HG02840 (cell line): Measurements from ENCODE around the gene B4GALNT4.
"Not testable (repeated sequence)": the region's sequence is repeated elsewhere in the genome, so short reads cannot be mapped to it uniquely, and the experiment has no call there.

ENCODE experiments used
- ATAC-seq: cut with Tn5 transposase; IDR thresholded peaks from one replicate; pipeline ENCODE4 v1.9.1; 2021; ENCODE audit warnings: mild to moderate bottlenecking, moderate library complexity, moderate number of reproducible peaks; ENCODE audit not compliant: unreplicated experiment, low FRiP score

Gene B4GALNT4

DNA sequence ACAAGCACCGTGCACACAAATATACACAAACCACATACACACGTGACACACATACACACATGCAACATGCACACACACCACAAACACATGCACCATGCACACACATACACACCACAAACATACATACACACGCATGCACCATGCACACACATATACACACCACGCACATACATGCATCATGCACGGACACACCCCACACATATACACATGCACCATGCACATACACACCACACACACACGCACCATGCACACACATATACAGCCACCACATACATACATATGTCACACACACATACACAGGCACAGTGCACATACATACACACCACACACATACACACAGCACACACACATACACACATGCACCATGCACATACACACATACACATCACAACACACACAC, 12.7 kb upstream of the B4GALNT4 start:
- ATAC-seq: no peak

DNA sequence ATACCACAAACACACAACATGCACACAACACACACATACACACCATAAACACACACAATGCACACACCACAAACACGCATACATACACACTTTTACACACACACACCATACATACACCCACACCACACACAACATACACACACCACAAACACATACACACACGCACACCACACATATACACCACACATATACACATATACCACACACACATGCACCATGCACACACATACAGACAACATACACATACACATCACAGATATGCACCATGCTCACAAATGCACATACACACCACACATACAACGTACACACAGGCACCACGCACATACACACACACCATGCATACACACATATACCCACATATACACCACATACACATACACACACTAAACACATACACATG, 11.7 kb upstream of the B4GALNT4 start:
- ATAC-seq: no peak

DNA sequence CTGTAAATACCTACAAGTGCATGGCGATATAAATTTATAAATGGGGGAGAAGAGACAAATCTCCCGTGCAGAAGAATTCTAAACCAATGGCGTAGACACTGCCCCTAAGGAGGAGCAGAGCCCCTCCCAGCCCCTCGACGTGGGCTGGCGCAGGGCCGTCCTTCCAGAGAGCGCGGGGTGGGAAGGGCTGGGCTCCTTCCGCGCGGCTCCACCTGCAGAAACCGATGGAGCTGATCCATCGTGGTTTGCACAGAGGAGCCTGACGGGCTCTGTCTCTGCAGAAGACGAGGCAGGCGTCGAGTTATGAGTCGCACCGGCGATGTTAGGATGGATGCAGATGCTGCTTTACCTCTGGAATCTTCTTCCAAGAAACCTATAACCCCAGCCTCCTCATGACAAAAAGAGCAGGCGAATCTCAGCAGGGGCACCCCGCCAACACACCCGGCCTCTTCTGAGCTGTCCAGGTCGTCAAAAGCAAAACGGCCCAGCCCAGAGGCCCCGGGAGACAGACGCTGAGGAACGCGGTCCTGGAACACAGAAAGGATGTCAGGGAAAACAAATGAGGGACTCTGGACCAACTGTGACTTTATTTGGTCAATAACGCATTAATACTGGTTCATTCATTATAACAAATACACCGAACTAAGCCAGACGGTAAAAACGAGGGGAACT, 11.0 kb upstream of the B4GALNT4 start:
- no peak for ATAC-seq

DNA sequence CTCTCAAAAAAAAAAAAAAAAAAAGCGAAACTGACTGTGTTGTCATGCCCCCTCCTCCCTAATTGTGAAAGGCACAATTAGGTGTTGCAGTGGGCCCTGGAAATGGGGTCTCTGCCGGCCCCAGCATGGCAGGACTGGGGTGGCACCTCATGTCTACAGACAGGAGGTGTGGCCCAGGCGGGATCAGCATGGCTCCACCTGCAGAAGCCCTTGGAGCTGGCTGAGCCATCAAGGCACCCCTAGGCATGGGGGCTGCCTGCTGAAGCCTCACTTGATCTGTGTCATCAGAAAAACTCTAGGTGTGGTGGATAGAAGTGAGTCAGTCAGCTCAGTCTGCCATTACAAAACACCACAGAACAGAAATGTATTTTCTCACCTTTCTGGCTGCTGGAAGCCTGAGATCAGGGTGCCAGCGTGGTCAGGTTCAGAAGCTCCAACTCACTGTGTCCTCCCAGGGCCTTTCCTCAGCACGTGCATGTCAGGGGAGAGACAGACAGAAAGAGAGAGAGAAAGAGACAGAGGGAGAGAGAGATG, 10.1 kb upstream of the B4GALNT4 start:
- no peak for ATAC-seq

DNA sequence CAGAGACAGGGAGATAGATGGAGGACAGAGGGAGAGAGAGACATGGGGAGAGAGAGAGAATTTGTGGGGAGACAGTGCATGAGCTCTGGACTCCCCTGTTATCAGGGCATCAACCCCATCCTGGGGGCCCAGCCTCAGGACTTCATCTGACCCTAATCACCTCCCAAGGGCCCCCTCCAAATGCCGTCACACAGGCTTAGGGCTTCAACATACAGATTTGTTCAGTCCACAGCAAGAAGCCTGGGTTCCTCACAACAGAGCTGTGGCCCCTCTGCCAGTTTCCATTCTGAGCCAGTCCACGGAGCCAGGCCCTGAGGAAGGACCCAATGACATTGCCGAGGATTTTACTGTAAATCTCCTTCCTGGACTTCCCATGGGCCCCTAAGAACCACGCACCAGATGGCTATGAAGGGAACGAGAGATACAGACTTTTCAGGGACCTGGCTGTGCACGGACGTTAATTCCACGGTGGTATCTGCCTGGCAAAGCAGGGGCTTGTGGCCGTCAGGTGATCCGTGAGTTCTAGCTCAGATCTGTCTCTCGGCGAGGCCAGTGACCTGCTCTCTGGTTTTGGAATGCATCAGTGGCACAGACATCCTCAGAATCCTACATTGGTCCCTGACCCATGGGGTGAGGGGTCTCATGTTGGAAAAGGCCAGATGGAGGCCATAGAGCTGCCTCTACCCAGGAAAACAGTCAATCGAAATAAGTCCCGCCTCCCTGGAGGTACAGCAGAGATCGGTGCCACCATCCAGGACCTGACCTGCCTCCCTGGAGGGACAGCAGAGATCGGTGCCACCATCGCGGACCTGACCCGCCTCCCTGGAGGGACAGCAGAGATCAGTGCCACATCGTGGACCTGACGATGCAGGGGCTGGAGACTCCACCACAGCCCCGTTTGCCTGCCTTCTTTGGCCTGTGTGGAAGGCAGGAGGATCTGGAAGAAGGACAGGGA, 8.7 kb upstream of the B4GALNT4 start:
- ATAC-seq: no peak

DNA sequence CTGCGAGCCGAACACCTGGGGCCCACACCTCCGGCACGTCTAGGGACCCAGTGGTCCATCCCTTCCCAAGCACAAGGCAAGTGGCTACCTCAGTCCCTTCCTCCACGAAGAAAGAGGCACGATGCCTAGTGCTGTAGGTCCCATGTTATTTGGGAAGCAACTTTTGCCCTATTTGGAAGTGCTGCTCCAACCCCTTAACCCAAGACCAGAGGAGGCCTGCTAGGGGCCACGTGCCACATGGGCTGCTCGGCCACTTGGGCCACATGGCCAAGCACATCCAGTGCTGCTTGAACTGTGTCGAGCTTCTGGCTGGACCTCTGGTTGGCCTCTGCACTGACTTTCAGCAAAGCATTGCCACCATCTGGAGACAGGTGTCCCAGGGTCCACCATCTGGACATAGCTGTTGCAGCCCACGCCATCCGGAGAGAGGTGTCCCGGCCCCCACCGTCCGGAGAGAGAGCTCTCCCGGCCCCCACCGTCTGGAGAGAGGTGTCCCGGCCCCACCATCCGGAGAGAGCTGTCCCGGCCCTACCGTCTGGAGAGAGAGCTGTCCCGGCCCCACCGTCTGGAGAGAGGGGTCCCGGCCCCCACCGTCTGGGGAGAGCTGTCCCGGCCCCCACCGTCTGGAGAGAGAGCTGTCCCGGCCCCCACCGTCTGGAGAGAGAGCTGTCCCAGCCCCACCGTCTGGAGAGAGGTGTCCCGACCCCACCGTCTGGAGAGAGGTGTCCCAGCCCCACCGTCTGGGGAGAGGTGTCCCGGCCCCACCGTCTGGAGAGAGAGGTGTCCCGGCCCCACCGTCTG, 6.5 kb upstream of the B4GALNT4 start:
- ATAC-seq: no peak

DNA sequence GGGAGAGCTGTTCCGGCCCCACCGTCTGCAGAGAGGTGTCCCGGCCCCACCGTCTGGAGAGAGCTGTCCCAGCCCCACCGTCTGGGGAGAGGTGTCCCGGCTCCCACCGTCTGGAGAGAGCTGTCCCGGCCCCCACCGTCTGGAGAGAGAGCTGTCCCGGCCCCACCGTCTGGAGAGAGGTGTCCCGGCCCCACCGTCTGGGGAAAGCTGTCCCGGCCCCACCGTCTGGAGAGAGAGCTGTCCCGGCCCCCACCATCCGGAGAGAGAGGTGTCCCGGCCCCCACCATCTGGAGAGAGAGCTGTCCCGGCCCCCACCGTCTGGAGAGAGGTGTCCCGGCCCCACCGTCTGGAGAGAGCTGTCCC, 5.9 kb upstream of the B4GALNT4 start:
- ATAC-seq: not testable (repeated sequence)

DNA sequence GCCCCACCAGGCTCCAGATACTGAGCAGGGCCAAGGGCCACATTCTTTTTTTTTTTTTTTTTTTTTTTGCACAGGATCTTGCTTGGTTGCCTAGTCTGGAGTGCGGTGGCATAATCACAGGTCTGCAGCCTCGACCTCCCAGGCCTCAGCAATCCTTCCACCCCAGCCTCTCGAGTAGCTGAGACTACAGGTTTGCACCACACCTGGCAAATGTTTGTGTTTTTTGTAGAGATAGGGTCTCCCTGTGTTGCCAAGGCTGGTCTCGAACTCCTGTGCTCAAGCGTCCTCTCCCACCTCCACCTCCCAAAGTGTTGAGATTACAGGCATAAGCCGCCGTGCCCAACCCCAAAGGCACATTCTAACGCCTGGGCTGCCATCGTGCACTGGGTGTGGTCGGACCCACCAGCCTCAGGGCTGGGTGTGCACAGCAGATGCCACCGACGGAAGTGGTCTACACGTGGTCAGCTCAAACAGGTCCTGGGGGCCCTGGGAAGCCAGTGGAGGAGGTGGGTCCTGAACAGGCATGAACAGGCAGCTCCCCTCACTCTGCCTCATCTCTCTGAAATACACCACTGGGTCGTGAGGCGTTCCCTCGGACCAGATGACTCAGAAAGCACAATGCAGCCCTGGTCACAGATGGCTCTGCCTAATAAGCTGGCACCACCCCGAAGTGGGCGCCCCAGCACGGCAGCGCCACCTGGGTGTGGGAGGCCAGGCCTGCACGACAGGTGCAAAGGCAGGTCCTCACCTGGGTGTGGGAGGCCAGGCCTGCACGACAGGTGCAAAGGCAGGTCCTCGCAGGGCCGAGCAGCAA, 5.1 kb upstream of the B4GALNT4 start:
- ATAC-seq: no peak

DNA sequence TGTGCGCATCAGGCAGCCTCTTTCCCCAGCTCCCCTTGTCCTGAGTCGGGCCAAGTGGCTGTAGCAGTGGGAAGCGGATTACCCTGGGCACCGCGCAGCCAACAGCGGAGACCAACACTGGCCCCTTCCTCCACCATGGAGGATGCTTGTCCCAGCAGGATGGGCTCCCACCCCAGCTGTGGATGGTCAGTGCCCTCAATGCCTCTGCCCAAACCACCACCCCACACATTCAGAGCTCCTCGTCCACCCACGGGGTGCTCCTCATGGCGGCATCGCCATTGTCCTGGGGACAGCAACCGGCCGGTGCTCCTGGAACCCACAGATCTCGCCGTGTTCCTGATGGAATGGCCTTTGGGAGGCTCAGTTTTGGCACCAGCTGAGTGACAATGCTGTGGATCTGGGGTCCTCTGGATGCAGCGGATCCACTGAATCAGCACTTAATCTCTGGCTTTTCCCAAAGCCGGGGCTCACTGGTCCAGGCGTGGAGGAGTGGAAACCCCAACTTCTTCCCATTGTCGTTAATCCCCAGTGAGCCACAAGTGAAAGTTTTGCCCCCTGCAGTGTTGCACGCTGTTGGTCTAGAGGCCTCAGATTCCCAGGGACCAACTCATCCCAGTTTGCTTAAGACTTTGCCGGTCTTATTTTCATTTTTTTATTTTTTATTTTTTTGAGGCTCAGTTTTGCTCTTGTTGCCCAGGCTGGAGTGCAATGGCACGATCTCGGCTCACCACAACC, 4.1 kb upstream of the B4GALNT4 start:
- ATAC-seq: no peak

DNA sequence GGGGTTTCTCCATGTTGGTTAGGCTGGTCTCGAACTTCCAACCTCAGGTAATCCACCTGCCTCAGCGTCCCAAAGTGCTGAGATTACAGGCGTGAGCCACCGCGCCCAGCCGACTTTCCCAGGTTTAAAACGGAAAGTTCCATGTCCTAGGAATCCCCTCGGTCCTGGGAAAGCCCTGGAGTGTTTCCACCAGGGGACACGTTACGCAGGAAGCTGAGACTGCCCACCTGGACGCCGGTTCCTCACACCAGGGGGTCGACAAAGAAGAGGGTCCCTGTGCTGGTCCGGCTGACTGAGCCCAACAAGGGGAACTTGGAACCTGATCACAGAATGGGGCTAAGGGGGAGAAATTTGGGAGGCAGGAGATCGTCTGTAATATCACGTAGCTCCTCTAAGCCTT, 3.5 kb upstream of the B4GALNT4 start:
- ATAC-seq: no peak

DNA sequence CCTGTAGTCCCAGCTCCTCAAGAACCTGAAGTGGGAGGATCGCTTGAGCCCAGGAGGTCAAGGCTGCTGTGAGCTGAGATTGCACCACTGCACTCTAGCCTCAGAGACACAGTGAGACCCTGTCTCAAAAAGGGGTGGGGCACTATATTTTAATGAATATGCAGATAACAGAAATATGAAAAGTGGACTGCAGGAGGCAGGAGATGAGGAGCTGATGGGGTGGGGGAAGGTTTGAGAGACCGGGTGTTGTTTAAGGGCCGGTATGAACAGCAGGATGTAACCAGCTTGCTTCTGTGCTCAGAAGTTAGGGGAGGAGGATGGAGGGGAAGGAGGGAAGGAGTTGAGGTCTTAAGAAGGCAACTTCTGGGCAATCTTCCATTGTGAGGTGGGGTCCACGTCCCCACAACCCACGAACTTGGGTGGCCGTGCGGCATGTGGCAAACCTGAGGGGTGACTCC, 1.3 kb upstream of the B4GALNT4 start:
- no peak for ATAC-seq

DNA sequence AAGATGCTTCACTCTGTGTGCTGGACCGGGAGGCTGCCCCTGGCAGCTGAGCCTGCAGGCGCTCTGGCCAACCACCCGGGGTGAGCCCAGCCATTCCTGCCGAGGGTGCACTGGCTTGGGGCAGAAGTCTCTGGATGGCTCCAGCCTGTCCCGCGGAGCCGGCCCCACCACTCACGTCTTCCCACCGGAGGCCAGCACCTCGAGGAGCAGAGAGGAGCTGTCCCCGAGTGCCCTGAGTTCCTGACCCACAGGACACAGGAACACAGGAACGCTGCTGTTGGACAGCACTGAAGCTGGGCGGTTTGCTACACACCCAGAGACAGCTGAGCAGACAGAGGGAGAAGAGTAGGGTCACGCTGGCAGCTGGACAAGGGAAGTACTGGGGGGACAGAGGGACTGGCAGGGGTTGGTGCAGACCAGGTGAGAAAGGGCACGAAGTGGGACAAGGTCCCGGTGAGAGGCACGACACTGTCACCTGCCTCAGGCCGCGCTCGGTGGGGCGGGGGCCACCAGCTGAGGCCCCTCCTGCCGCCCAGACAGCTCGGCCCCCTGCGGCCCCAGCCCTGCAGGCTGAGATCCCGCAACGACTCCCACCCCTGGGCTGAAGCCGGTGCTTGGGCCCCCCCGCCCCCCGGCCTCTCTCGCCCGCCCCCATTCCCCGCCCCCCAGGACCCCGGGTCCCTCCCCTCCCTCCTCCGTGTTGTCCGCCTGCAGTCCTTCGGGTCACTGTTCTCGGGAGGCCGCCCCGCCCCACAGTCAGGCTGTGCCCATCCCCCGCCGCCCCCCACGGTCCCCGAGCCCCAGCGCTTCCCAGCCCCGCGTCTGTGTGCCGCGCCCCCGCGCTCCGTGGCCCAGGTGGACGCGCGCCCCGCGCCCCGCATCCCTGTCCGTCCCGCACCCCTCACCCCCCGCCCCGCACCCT, 624 bp upstream of the B4GALNT4 start:
- no peak for ATAC-seq

DNA sequence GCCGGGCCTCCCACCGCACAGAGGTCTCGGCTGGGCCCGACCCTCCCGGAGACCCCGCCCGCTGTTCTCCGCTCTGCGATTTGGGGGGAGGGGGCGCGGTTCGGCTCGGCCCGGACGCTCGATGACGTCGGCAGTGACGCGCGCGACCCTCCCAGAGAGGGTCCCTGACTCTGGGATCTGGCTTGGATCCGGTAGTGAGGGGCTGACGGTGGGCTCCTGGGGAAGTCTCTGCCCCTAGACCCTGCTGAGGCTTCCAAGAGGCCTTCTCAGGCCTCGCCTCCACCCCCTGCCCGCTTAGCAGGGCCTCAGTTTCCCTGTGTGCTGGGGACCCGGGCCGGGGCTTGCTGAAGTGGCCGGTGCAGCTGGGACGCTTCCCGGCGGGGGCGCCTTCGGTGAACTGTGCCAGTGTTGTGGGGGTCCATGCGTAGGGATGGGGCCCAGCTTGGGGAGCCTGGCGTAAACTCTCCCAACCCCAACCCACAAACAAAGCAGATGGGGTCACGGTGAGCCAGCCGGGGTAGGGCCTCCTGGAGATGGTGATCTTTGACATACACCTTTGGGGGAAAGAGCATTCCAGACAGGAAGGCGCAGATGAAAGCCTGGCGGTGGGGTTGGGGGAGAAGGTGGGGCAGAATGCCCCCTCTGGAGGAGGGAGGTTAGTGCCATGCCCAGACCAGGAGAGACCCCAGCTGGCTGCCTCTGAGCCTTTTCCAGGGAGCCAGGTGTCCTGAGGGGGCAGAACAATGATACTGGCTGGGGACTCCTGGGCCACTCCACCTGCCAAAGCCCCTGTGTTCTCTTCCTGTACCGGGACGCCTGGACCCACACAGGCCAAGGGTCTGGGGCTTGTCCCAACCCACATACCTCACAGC, 1.0 kb downstream of the B4GALNT4 start:
- ATAC-seq: no peak

DNA sequence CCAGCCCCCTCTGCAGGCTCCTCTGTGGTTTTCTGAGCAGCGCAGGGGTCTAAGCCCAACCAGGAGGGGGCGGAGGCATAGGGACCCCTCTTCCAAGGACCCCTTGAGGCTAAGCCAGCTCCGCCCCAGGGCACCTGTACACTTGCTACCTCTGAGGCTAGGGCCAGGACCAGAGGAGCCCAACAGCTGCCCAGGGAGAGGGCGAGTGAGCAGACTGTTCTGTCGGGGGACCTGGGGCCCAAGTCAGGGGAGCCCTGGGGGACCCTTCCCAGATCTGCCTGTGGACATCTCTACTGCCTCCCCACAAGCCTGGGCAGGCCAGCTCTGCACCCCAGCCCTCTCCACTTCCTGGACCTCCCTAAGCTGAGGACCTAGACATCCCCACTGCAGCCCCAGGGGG, 1.8 kb downstream of the B4GALNT4 start:
- no peak for ATAC-seq

DNA sequence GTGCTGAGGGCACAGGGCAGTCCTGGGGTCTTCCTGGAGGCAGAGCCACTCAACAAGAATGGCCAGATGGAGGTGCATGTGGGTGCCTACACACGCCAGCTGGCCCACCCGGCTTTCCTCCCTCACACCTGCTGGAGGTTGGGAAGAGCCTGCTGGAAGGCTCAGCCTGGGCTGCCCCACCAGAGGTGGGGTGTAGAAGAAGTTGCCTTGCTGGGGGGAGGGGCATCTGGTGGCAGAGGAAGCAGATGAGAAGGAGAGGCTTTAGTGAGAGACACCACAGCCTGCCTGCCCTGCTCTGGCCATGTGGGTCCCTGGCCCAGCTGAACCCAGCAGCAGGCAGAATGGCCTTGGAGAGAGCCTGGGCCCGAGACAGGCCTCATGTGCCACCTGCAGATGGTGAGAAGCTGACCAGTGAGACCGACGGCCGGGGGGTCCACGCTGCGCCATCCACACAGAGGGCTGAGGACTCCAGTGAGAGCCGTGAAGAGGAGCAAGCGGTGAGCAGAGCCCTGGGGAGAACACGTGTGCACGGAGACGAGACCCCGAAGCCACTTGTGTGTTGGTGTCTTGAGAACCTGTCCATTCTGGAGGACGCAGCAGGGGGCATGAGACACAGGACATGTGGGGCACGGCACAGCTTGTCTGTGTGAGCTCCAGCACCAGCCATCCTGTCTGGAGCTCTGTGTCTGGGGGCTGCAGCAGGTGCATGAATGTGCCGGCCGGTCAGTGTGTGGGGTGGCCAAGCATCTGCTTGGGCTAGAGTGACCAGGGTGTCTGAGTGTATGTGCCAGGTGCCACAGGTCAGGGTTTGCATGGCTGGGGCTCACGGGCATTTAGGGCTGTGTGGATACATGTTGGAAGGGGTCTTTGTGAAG, 2.7 kb downstream of the B4GALNT4 start:
- ATAC-seq: no peak
